Measurements from ENCODE around the gene SEBOX.

The SEBOX gene

DNA sequence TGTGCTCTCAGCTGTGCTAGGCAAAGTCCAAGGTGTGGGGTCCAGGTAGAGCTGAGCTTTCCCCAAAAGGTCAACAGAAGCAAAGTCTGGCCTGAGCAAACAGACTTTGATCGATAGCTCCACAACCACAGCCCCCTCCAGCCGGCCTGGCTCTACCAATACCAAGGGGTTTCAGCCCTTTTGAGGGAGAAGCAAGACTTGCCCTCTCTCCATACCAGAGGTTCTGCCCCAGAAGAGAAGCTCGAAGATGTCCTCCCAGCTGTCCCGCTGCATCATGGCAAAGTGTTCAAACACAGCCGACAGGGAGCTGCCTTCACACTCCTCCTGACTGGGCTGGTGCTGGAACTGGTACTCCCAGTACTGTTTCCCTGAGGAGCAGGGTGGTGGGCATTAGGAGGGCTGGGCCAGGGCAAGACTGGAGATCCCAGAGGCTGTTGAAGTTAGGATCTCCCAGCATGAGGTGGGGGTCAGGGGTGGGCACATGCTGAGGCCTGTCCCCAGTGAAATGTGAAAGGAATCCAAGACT lies 3.4 kb upstream of the SEBOX start:
- no peak for DNase-seq (ENCODE audit: low read depth in 2 of 2)

DNA sequence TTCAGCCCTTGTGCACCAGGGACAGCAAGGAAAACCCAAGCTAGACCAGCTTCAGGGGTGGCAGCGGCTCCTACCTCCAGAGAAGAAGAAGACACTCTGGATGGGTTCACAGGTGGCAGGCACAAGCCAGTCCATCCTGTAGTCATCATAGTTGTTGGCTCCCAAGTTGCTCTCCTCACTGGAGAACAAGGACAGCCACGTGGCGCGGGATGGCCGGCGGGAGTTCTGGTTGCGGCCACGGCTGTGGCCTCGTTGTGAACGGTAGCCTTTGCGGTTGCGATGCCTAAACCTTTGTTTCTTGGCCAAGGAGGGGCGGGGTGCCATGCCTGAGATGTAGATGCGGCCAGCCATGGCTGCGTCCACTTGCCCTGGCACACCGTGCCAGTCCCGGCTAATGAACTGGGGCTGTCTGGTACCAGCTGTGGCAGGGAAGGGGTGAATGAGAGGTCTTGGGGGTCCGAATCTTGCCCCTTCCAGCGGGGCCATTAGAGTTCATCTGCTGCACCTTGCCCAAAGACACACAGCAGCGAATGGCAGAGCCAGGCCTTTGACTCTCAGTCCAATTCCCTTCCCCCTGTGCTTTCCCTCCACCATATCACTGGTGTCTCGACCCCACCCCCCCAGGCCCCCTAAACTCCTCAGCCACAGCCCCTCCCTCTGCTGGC lies 2.8 kb upstream of the SEBOX start:
- no peak for DNase-seq (ENCODE audit: low read depth in 2 of 2)

DNA sequence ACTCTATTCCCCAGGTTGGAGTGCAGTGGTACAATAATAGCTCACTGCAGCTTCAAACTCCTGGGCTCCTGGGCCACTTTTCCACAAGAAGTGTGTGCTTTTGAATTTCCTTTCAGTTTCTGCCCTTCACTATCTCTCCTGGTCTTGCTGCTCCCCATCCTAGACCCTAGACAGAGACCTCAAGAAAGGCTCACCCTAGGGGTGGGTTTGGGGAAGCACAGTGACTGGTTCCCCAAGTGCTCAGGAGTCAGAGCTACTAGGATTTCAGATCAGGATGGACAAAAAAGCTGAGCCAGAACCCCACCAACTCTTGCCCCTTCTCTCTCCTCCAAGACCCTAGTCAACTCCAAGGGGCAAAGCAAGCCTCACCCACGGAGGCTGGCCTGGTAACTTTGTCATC lies 1.6 kb upstream of the SEBOX start:
- DNase-seq (ENCODE audit: low read depth in 2 of 2) = no peak

DNA sequence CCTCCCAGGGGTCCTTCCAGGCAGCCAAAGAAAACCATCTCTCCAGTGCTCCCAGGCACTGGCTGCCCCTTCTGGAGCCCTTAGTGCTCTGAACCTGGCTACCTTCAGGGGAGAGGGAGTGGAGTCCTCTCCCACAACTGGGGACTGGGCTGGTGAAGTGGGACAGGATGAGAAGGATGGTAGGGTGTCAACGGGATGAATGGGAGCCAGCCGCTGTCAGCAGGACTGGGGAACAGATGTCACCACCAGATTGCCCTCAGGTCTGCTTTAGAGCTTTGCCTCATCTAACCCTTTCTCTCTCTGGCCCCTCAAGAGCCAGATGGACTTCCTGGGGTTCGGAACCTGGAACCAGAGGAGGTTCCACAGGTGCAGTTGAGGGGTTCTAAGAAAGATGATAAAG lies 488 bp upstream of the SEBOX start:
- no peak for DNase-seq (ENCODE audit: low read depth in 2 of 2)

DNA sequence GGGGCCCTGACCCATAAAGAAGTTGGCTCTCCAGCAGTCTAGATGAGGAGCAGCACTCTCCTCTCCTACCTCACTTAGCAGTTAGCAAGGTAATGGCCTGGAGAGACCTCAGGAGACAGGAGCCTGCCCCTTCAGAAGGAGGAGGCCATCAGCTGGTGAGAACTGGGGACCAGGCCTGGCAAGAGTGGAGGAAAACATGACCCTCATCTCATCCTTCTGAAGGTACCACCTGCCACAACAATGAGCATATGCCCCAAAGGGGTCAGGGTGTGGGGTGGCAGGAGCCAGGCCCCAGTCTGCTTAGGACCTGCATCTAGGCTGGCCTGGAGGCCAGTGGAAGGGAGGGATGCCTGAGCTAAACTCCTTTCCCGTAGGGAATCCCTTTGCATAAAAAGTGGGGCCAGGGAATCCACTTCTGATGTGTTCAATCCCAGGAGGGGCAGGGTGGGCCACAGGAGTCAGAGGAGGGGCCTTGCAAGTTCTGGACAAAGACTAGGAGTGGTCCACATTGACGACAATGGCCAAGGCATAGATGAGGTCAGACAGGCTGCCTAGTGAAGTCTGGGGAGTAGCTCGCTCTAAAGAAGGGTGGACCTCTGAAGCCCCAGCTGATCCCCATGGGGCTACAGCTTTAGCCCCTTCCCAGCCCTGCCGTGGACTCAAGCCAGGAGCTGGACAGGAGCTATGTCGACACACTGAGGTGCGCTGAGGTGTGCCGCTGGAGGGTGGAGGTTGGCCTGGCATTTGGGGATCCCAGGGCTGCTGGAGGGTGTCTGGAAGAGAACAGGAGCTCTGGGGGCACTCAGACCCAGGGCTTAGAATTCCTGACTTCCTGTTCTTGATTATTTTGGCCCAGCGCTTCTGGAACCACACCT lies 986 bp downstream of the SEBOX start:
- DNase-seq (ENCODE audit: low read depth in 2 of 2) = no peak

DNA sequence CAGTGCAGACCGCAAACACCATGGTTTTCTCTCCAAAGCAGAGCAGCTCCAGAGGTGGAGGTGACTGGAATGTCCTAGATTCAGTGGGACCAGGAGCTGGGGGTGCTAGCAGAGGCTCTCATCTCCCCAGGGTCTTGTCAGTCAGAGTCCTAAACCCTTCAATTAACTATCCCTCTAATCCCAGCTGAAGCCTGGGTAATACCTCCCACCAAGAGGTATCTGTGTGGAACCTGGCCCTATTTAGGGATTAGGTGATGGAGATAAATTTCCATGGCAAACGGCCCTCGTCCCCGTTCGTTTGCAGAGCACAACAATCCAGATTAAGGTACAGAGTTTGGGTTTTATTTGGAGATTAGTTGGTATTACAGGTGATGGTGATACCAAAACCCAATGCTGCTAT lies 1.8 kb downstream of the SEBOX start:
- DNase-seq (ENCODE audit: low read depth in 2 of 2) = no peak

DNA sequence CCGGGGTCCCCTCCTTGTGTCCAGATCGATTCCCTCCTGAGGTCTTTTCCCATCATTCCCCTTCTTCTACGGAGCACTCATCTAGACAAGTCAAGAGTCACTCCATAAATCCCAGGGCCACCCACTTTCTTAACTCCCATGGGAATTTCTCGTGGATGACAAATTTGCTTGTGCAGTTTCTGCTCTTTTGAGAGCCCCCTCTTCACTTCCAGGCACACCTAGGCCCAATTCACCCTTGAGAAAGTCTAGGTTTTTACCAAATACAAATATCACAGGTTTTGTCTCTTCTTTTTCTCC lies 7.2 kb downstream of the SEBOX start:
- no peak for DNase-seq (ENCODE audit: low read depth in 2 of 2)

DNA sequence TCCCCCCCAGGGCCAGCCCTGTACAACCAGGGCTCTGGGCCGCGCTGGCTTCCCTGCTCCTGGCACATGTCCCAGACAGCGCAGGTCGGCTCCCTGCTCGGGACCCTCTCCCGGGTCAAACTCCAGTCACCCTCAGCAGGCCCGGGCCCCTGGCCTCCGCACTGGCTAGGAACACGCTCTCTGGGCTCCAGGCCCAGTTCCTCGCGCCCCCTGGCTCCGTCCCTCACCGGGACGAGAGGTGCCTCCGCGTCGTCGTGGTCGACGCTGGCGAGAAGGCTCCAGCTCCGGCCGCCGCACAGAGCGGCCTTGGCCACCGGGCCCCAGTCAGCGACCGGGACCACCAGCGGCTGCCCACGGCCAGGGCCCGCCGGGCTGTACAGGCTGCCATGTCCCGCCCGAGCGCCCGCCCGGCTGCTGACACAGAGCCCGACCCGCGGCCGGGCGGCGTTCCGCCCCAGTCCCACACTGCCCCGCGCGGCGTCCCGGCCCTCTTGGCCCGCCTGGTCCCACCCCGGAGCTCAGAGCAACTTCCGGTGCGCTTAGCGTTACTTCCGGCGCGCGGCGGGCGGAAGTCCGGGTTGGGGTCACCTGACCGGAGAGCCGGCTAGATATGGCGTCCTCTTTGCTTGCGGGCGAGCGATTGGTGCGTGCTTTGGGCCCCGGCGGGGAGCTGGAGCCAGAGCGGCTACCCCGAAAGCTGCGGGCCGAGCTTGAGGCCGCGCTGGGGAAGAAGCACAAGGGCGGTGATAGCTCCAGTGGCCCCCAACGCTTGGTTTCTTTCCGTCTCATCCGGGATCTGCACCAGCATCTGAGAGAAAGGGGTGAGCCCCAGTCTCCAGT lies 7.7 kb downstream of the SEBOX start, which contains the start of gene POLDIP2:
Gene POLDIP2 (minus strand): TSS at position 467 of the 840 bp plus-strand sequence. CDS start 79 bp downstream, at position 388.
- peak; percentile 91 to 93 for DNase-seq (ENCODE audit: low read depth in 2 of 2)

DNA sequence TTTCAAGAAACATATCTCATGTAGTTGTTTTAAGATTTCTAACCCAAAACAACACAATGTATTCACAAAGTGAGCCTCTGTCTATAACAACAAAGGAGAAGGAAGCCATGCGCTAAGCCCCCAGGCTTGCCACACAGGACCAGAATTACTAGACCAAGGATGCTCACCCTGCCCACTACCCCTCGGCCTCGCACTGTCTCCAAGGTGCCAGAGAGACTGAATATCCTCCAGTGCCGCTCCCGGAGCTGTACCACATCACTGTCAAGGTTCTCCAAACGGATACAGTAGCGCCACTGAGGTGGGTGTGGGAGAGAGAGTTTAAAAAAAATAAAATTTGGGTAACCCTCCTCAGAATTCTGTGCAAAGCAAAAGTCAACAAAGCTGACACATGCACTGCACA lies 14.7 kb downstream of the SEBOX start:
- DNase-seq (ENCODE audit: low read depth in 2 of 2) = no peak

DNA sequence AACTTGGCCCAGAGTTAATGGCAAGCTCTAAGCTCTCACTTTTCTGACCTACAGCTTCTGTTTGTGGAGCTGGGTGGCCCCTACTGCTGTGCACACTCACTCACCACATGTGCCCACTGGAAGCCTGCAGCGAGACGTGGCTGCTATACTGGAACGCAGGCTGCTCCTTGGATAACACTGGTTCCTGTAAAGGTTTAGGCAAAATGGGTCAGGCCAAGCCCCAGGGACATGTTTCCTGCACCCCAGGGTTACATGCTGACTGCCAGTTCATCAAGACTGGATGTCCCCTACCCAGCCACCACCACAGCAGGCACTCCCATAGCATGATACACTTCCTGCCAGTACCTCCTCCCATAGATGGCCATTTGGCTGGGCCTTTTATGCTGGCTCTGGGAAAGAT lies 16.0 kb downstream of the SEBOX start:
- no peak for DNase-seq (ENCODE audit: low read depth in 2 of 2)

DNA sequence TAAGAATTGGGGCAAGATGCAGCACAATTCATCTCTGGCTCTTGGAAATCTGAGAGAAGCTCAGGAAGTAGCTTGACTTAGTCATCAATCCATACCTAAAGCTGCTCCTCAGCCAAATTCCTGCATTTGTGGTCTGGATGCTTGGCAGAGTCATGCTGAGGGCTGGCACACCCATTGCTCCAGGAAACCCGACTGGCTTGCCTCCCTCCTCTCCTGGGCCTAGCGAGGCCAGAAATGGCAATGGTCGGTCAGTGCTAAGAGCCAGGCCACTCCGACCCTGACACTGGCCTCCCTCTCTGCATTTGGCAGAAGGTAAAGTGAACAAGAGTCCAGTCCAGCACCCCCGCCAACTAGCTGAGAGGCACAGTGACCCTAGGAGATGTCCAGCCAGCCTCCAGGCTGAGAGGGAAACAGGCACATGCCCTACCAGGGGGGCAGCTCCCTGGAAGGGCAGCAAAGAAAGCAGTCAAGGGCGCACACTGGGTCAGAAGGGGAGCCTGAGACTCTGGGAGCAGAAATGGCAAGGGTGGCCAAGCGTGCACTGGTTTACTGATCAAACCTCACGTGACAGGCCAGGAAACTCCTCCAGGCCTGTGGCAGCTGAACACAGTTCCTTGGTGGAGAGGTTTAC lies 17.6 kb downstream of the SEBOX start:
- no peak for DNase-seq (ENCODE audit: low read depth in 2 of 2)

DNA sequence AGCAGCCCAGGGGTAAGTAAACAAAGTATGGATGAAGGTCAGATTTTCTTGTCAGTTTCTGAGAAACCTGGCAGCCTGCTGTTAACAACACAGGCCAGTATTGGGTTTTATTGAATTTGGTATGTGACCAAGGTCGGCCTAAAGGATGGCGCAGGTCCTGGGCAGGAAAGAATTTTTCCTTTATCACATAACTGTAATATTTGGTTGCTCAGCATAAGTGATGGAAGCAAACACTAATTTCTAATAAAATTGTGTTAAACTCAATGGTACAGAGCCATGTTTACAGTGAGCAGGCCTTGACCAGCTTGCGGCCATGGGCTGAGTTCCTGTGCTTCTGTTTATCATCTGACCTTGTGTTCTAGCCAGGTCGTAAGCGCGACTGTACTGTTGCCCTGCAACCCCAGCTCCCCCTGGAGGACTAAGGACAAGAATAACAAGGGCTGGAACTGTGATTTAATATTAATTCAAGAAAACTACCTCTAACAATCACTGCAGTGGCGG lies 18.2 kb downstream of the SEBOX start:
- no peak for DNase-seq (ENCODE audit: low read depth in 2 of 2)

DNA sequence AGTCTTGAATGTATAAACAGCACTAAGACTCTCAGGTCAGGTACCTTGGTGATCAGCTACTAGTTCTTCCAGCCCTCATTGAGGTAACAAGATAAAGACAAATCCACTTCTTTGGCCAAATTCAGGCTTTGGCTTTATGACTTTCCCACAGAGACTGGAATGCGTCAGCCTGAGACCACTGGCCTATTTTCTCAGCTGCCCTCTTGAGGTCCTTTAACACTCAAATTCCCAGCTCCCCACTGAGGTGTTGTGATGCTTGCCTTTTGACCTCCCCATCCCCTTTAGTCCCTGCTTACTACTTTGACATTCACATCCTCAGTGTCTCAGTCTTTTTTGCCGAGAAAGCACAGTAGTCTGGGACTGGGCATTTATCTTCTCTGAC lies 18.8 kb downstream of the SEBOX start:
- no peak for DNase-seq (ENCODE audit: low read depth in 2 of 2)

DNA sequence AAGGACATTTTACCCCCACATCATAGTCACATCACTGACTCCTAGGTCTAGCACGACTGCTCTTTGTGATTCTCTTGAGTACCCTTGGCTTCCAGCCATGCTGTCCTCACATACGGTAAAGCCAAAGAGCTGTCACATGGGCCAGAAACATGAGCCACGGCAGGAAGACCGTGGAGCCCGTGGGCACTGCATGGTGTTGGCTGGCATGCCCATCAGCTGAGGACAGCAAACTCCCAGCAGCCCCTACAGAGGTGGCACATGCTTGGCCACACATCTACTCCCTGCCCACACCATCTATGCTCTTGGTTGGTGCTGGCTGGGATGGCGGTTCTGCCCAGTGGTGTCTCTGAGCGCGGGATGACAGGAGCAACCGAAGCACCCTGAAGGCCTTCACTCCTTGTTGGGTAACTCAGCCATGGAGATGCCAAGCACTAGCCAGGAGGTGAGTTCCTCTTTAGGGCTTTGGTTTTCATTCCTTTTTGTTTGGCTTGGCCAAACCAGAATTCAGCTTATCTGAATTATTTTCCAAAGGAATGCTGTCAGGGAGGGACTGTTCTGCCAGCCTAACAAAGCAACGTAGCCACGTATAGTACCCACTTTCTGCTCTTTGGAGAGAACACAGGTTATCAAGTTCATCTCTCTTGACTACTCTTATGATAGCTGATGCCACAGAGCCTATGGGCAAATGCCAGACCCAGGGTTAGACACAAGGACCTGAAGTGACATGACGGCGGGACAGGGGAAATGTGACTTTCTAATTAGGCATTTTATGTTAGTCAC lies 19.4 kb downstream of the SEBOX start:
- no peak for DNase-seq (ENCODE audit: low read depth in 2 of 2)

DNA sequence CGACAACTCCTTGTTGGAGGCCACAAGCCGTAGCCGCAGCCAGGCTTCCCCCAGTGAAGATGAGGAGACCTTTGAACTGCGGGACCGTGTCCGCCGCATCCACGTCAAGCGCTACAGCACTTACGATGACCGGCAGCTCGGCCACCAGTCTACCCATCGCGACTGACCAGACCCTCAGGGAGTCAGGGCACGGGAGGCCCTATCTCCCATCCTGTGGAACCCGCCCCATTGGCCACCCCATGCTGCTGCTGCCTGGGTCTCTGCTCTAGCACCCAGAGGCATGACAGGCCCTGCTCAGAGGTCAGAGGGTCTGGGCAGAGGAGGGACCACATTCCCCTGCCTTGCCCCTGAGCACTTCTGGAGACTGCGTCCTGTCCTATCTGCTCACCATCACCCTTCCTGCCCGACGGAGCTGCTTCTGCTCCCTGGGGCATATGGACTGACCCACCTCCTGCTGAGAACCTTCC lies 20.5 kb downstream of the SEBOX start:
- DNase-seq (ENCODE audit: low read depth in 2 of 2) = no peak

DNA sequence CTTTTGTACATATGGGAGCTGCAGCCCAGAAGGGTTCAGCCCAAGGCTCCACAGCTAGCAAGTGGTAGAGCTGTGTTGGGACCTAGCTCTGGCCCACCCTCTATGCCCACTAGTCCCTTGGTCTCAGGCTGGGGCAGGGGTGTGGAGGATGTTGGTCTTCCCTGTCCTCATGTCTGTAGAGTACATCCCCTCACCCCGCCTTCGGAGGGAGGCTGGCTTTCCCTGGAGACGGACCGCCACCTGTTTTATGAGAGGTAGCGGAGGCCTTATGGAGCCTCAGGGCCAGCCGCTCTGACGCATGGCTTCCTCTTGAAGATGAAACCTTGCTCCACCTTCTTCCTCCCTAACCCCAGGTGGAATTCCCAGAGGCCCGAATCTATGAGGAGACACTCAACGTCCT lies 21.0 kb downstream of the SEBOX start:
- DNase-seq (ENCODE audit: low read depth in 2 of 2) = no peak

DNA sequence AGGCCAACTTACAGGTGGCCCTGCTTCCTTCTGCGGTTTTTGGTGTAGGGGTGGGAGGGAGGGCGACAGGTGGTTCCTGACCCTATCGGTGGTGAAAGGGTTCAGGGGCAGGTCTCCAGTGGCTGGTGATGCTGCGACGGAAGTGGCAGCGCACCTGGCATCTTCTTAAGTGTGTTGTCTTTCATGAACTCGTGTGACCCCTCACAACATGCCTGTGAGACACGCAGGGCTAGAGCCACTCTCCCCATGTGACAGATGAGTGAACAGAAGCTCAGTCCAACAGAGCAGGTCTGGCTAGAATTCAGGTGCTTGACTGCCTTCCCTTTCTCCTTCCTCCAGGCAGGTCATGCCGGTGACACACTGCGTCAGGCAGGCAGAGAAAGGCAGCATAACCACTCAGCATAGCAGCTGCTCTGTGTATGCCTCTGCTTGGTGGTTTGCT lies 21.5 kb downstream of the SEBOX start:
- DNase-seq (ENCODE audit: low read depth in 2 of 2) = no peak

DNA sequence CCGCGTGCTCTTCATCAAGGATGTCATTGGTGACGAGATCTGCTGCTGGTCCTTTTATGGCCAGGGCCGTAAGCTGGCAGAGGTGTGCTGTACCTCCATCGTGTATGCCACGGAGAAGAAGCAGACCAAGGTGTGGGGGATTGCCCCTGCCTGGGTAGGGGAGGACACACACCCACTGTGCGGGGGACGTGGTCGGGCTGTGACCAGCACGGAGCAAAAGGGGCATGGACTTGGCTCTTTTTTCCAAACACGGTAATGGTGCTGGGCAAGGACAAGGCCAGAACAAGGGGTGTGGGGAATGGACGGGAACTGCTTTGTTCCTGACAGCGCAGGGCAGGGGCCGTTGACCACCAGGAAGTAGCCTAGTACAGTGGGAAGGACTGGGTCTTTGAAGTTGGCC lies 22.7 kb downstream of the SEBOX start:
- DNase-seq (ENCODE audit: low read depth in 2 of 2) = no peak

DNA sequence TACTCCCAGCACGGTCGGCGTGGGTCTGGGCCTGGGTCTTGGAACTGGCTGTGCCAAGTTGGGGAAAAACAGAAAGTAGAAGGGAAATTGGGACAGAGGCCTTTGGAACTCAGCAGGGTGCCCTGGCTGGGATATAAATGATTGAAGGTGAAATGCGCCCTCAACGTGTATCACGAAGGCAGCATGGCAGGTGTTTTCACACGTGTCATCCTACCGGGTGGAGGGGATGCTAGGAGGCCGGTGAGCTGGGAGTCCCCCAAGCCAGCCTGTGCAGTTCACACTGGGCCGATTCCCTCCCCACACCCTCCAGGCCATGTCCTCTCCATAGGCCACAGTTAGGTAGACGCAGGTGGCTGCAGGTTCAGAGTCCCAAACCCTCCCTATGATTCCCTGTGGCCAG lies 23.5 kb downstream of the SEBOX start:
- no peak for DNase-seq (ENCODE audit: low read depth in 2 of 2)

DNA sequence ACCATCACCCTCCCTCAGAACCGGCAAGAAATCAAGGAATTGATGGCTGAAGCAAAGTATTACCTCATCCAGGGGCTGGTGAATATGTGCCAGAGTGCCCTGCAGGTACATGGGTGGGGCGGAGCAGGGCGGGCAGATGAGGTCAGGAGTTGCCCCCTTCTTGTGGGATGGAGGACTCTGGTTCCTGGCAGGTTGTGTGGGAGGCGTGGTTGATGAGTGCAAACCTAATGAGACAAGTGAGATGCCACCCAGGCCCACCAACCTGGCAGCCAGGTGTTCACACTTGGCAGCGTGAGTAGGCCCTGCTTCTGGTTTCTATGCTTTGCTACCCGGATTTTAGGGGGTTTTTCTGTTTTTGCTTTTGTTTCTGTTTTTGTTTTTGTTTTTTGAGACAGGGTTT lies 24.6 kb downstream of the SEBOX start:
- DNase-seq (ENCODE audit: low read depth in 2 of 2) = no peak

DNA sequence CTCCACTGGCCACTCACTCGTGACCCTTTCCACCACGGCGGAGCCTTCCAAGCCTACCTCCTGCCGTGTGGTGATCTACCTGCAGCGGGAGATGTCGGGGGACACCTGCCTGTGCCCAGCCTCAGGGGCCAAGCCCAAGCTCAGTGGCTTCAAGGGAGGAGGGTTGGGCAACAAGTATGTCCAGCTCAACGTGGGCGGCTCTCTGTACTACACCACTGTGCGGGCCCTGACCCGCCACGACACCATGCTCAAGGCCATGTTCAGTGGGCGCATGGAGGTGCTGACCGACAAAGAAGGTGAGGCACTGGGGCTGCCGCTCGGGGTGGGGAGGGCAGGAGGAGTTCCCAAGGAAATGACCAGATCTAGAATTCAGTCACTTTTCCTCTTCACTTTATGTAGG lies 25.6 kb downstream of the SEBOX start:
- no peak for DNase-seq (ENCODE audit: low read depth in 2 of 2)
